ENCODE measurements around the gene GNAI3.

The GNAI3 gene

GRCh38 chr1:109546311-109547109, 1.9 kb upstream of the GNAI3 start:
- no peak for DNase-seq

DNA sequence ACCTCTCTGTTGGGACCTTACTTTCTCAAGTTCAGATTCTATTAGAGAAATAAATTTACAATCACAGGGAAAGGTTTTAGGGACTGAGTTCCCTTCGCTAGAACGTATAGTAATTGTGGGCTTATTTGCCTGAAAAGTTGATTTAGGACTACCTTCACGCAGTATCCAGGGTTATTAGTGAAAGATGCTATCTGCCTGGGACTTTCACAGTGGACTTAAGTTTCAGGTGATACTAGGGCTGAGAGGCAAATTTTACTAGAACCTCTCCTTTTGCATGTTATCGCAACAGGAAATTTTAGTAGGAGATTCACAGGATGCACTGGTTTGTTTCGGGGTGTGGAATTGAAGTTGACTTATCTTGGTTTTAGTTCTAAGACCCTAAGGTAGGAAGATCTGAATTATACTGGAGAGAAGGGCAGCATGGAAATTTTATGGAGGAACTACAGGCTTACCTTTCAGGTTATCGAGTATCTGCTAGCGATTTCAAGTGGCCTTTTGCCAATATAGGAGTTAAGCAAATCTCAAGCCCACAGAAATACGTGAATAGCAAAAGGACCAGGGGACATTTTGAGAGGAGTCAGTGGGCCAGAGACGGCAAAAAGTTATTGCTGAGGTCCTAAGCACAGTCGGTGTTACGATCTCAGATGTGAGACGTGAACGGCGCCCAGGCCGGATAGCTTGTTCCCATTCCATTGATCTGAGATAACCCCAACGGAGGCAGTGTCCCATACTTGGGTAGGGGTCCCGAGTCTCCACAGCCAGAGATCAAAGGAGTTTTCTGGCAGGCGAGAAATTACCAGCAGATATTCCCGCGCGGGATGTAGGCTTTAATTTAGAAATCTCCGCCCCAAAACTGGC, 723 bp upstream of the GNAI3 start:
- no peak for DNase-seq

DNA sequence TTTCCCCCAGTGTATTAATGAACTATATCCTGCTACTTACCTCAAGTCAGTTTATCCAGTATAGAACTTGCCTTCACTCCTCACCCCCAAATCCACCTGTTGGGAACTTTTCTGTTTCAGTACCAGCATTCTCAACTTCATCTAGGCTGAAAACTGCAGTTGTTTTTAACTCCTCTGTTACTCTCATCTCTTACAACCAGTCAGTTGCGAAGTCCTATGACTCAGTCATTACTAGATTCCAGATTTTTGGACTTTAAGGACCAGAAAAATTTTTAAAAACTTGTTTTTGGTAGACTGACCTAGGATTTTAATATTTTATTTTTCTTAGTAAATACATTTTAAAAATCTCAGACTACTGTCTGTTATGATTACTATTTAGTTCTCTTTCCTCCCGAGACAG, 8.1 kb downstream of the GNAI3 start:
- no peak for DNase-seq

GRCh38 chr1:109557520-109557919, 9.1 kb downstream of the GNAI3 start:
- DNase-seq, result no peak

DNA sequence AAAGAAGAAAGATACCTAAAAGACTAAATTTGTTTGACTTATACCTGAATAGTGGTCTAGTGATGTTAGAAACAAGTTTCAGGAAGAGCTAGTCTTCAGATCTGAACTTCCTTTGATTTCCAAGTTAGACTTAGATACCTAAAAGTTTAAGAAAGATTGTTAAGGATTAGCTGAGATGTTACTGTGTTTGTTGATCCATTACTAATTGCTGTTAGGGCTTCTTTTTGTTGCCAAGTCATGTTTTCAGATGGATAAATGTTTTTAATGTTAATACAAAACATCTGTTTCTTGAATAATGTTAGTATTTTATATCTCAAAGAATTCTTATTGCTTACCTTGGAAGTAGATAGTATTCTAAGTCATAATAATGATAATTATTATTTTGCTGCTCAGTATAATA, 11.6 kb downstream of the GNAI3 start:
- DNase-seq, result no peak

DNA sequence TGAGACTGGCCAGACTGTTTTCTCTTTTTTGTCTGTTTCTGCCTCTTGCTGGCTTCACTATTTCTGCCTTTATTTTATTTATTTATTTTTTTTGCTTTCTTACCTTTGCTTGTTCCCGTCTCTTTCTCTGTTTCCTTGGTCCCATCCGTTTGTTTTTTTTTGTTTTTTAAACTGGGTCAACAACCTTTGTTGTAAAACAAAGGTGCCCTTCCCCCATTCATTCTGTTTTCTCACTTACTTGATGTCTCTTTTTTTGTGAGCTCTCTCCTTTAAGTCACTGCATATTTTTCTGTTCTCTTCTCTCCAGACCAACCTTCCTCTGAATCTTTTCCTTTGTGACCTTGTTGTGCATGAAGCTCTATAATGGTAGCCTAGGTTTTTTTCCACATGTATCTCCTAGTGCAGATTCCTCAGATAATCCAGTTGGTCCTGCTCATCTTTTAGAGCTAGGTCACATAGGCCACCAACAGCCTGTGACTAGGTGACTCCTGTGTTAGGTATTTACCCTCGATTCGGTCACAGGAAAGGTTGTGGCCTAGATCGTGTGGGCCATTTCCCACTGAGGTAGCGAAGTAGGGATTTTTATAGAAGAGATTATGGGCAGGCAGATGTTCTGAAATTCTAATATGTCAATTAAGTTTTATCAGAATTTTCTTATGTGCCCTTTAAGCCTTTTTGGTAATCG, 15.9 kb downstream of the GNAI3 start:
- DNase-seq, result no peak

GRCh38 chr1:109565241-109565640, 16.8 kb downstream of the GNAI3 start:
- DNase-seq, result no peak

DNA sequence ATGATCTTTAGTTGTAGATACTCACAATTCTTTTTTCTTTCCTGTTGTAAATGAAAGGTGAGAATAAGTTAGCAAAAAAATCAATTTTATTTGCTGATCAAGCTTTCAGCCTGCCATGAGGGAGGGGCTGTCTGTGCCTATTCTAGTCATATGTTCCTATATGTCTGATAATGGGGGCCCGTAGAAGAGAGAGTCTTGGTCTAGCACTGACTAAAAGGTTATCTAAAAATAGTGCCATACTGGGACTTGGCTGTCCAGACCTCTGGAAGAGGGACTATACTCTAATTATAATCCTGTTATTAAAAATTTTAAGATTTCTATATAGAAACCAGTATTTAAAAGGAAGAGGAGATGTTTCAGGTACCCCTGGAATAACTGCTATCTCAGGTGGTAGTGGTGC, 18.6 kb downstream of the GNAI3 start:
- DNase-seq, result no peak

DNA sequence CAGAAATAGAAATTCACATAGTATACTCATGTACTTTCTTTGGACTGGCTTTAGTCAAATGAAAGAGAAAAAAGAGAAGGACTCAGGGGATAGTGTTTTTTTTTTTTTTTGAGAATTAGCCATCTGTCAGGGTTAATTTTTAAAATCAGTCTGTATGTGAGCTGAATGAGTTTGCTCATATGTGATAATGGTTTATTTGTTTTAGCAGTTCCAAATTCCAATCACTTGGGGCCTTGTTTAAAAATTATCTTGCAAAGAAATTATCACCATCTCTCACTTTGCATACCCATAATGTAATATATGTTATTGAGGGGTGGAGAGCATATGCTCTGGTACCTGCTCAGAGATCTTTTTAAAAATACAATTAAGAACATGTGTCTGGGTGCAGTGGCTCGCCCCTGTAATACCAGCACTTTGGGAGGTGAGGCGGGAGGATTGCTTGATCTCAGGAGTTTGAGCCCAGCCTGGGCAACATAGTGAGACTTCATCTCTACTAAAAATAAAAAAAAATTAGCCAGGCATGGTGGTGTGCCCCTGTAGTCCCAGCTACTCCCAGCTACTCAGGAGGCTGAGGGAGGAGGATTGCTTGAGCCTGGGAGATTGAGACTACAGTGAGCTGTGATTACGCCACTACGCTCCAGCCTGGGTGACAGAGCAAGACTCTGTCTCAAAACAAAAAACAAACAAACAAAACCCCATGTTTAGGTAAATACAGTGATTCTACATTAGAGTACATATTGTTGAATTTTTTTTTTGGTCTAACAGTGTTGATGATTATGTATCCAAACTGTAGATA, 19.7 kb downstream of the GNAI3 start:
- DNase-seq, result no peak

GRCh38 chr1:109569323-109569722, 20.9 kb downstream of the GNAI3 start:
- no peak for DNase-seq

- no peak for DNase-seq
Observed at GRCh38 chr1:109570414-109570813, 22.0 kb downstream of the GNAI3 start.

GRCh38 chr1:109573785-109574184, 25.4 kb downstream of the GNAI3 start:
- DNase-seq, result no peak

- DNase-seq, result no peak
Observed at GRCh38 chr1:109578947-109579443, 30.6 kb downstream of the GNAI3 start.

GRCh38 chr1:109579491-109579890, 31.1 kb downstream of the GNAI3 start:
- DNase-seq, result no peak

- DNase-seq, result no peak
Observed at GRCh38 chr1:109582021-109582420, 33.6 kb downstream of the GNAI3 start.

DNA sequence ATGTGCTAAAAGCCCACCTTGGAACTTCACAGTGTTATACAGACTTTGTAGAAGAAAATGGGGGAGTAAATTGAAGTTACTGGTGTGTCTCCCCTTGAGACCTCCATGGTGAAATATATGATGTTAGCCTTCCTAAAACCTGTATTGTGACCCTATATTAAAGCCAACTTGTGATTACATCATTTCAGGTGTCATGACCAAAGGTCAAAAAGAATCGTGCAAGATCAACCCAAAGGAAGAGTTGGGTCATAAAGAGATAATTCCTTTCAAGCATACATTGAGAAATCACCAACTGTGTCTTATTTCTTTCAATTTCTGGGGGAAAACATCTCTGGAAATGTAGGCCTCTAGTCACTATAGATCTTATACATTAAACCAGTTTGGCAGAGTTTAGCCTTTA, 36.4 kb downstream of the GNAI3 start:
- DNase-seq, result no peak

GRCh38 chr1:109586055-109586454, 37.6 kb downstream of the GNAI3 start:
- DNase-seq, result no peak

DNA sequence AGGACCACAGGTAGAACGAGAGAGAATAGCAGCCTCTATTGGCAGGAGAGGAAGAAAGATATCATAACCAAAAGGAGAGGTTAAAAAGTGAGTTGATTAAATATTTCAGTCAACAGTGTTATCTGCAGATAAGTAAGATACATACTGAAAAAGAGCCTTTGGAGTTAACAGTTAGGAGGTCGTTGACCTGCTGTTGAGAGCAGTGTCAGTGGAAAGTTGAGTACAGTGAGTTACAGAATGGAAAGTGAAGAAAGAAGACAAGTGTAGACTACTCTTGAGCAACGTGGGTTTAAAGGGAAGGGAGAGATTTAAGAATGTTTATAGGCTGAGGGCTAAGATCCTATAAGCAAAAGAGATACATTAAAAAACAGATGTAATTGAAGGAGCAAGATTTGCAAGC, 40.8 kb downstream of the GNAI3 start:
- DNase-seq, result no peak

GRCh38 chr1:109589679-109590078, 41.3 kb downstream of the GNAI3 start:
- DNase-seq, result no peak

- no peak for DNase-seq
Observed at GRCh38 chr1:109592916-109593315, 44.5 kb downstream of the GNAI3 start.

DNA sequence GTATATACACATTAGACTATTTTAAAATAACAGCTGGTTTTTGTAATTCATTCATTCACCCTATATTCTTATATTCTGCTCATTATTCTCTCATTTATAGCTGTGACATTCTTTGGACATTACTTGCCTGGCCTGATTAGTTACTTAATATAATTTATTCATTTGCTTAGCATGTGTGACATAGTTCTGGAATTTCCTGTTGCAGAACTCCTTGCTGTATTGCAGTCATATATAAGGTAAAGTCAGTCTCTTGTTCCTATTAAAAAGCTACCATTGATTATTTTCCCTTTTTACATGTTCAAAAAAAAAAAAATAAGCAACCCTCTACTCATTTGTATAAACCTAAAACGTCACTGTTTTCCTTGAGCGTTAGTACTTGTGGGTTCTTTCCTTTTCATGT, 47.1 kb downstream of the GNAI3 start:
- DNase-seq, result no peak

- no peak for DNase-seq
Observed at GRCh38 chr1:109598156-109598555, 49.7 kb downstream of the GNAI3 start.

GRCh38 chr1:109598655-109599054, 50.2 kb downstream of the GNAI3 start:
- no peak for DNase-seq

Measured in NCI-H524 treated with DMSO at 0.1 percent for 48 hours (cell line).